Brain microvascular endothelial cell (primary cell): ENCODE results near the gene ZDHHC24.
A peak's percentile ranks its signal among the peaks of the same experiment; 100 is the strongest.

ENCODE experiments used
- DNase-seq: peaks from one replicate; pipeline ENCODE4 v3.0.0-alpha.2; 2020
- H3K27ac ChIP-seq: fragments of 250-450 bp; sonication (Bioruptor Pico); 2 replicates; pipeline ENCODE4 v1.5.1; 2020; ENCODE audit warnings: mild to moderate bottlenecking, moderate library complexity
- H3K27me3 ChIP-seq: fragments of 250-450 bp; sonication (Bioruptor Pico); replicated peaks from 2 replicates; pipeline ENCODE4 v1.5.1; 2020; ENCODE audit warnings: mild to moderate bottlenecking
- H3K36me3 ChIP-seq: fragments of 250-450 bp; sonication (Bioruptor Pico); replicated peaks from 2 replicates; pipeline ENCODE4 v1.5.1; 2020; ENCODE audit warnings: mild to moderate bottlenecking
- H3K4me3 ChIP-seq: 2 replicates; pipeline ENCODE4 v1.5.1; 2011; ENCODE audit warnings: low read depth, mild to moderate bottlenecking, control low read depth, low read length, moderate library complexity
- CTCF ChIP-seq: IDR thresholded peaks from 2 replicates; pipeline ENCODE4 v1.5.1; 2011; ENCODE audit warnings: low read depth, mild to moderate bottlenecking, moderate library complexity, low read length, control low read depth, inconsistent platforms; ENCODE audit errors: missing control alignments
- in situ Hi-C: cut with HindIII; loops from 2 replicates; pipeline ENCODE4 v1.10.0; 2017; ENCODE audit warnings: low sequenced_read_pairs, low pct_ligation_motif_present

Gene ZDHHC24

GRCh38 chr11:66479394-66480116, 66.3 kb downstream of the ZDHHC24 start:
- in situ Hi-C loops: no loop called here
- peak; percentile 33 for DNase-seq
- Histone ChIP-seq H3K27me3 (no peaks in the 10 kb centered on the region), H3K4me3 (peak overlapping the region; percentile 80), H3K36me3 (peaks cover 2% of the 10 kb centered on the region), H3K27ac (peak overlapping the region; percentile 87)
- no peak for TF ChIP-seq CTCF

- H3K36me3 ChIP-seq: peaks cover 6% of the 10 kb centered on the region
- TF ChIP-seq CTCF: peak; percentile 88
- in situ Hi-C loops: no loop called here
- no peaks in the 10 kb centered on the region for H3K27me3 ChIP-seq
- no peak for DNase-seq
- peak overlapping the region; percentile 80 for H3K4me3 ChIP-seq
- peak overlapping the region; percentile 87 for H3K27ac ChIP-seq
Observed at GRCh38 chr11:66478729-66479393, 67.0 kb downstream of the ZDHHC24 start.

GRCh38 chr11:66477263-66478201, 68.3 kb downstream of the ZDHHC24 start:
- no peak overlapping the region for H3K27ac ChIP-seq
- no peak overlapping the region for H3K4me3 ChIP-seq
- TF ChIP-seq CTCF: no peak
- H3K27me3 ChIP-seq: no peaks in the 10 kb centered on the region
- DNase-seq: no peak
- peaks cover 4% of the 10 kb centered on the region for H3K36me3 ChIP-seq
- in situ Hi-C loops: no loop called here

- Histone ChIP-seq H3K4me3 (no peak overlapping the region), H3K36me3 (peaks cover 7% of the 10 kb centered on the region), H3K27me3 (no peaks in the 10 kb centered on the region), H3K27ac (no peak overlapping the region)
- TF ChIP-seq CTCF: no peak
- DNase-seq: no peak
- in situ Hi-C loops: no loop called here
Observed at GRCh38 chr11:66476841-66477251, 69.0 kb downstream of the ZDHHC24 start.

- Histone ChIP-seq H3K36me3 (peaks cover 7% of the 10 kb centered on the region), H3K27ac (no peak overlapping the region), H3K4me3 (no peak overlapping the region), H3K27me3 (no peaks in the 10 kb centered on the region)
- no peak for TF ChIP-seq CTCF
- DNase-seq: no peak
- in situ Hi-C loops: no loop called here
Observed at GRCh38 chr11:66476173-66476840, 69.5 kb downstream of the ZDHHC24 start.
